Endodermal cell (in vitro differentiated cells): ENCODE measurements around the gene NTRK3. TPM values are rescaled to one million over a fixed set of nuclear protein-coding genes. Genes with fewer than 3 reads are reported as not detected.

Experiments used
- DNase-seq: peaks from one replicate; pipeline ENCODE4 v3.0.0-alpha.2; 2017
- H3K27ac ChIP-seq: 2 replicates; pipeline ENCODE4 v1.5.1; 2013; ENCODE audit warnings: mild to moderate bottlenecking, low read depth, low read length, moderate library complexity
- H3K27me3 ChIP-seq: 2 replicates; pipeline ENCODE4 v1.6.1; 2013; ENCODE audit warnings: mild to moderate bottlenecking, low read length, moderate library complexity; ENCODE audit not compliant: insufficient read depth, control insufficient read depth, poor library complexity, severe bottlenecking
- H3K36me3 ChIP-seq: 2 replicates; pipeline ENCODE4 v1.7.0; 2013; ENCODE audit warnings: mild to moderate bottlenecking, low read length, moderate library complexity; ENCODE audit not compliant: control insufficient read depth, insufficient read depth
- H3K4me1 ChIP-seq: one replicate; pipeline ENCODE4 v1.7.0; 2013; ENCODE audit warnings: low read length; ENCODE audit not compliant: control insufficient read depth, insufficient read depth
- H3K4me3 ChIP-seq: 2 replicates; pipeline ENCODE4 v1.5.1; 2013; ENCODE audit warnings: mild to moderate bottlenecking, low read length, moderate library complexity
- H3K9ac ChIP-seq: 2 replicates; pipeline ENCODE4 v1.6.1; 2013; ENCODE audit warnings: mild to moderate bottlenecking, low read length, moderate library complexity; ENCODE audit not compliant: poor library complexity, severe bottlenecking; ENCODE audit errors: extremely low read depth
- H3K9me3 ChIP-seq: 2 replicates; pipeline ENCODE4 v1.6.1; 2013; ENCODE audit warnings: mild to moderate bottlenecking, low read length, moderate library complexity; ENCODE audit not compliant: control insufficient read depth
- H3K27ac Mint-ChIP-seq: 2 replicates; pipeline ENCODE4 v1.8.0; 2020; ENCODE audit warnings: mixed read lengths
- H3K27me3 Mint-ChIP-seq: 2 replicates; pipeline ENCODE4 v1.8.0; 2021; ENCODE audit warnings: mild to moderate bottlenecking, mixed read lengths; ENCODE audit not compliant: insufficient read depth
- H3K36me3 Mint-ChIP-seq: 2 replicates; pipeline ENCODE4 v1.8.0; 2020; ENCODE audit warnings: low read depth, mixed read lengths
- H3K4me1 Mint-ChIP-seq: 2 replicates; pipeline ENCODE4 v1.8.0; 2020; ENCODE audit warnings: mixed read lengths
- H3K4me3 Mint-ChIP-seq: 2 replicates; pipeline ENCODE4 v1.8.0; 2020; ENCODE audit warnings: mild to moderate bottlenecking, moderate library complexity, mixed read lengths
- H3K9me3 Mint-ChIP-seq: 2 replicates; pipeline ENCODE4 v1.8.0; 2020; ENCODE audit warnings: mild to moderate bottlenecking, mixed read lengths
- CTCF ChIP-seq: fragments of 200-600 bp; sonication (generic); conservative IDR thresholded peaks from 2 replicates; pipeline ENCODE4 v1.5.0; 2021; ENCODE audit warnings: antibody characterized with exemption, mild to moderate bottlenecking
- WGBS, 2 experiments: methylation state at CpG; one replicate each; pipeline versions ENCODE4 v1.1.5 to v1.1.7; 2013; ENCODE audit warnings: missing lambda C conversion rate in 2 of 2, mixed read lengths in 1 of 2; ENCODE audit not compliant: insufficient coverage in 1 of 2, insufficient read length in 1 of 2; 5-methylcytosine and 5-hydroxymethylcytosine counted together
- total RNA-seq, 2 donors: library from RNA; stranded (reverse); fragmentation: NEBNext Ultra II Directional in 1 of 2; extraction: Animal tissue kit (Norgen Biotek cat#: 25700) in 1 of 2; gene quantifications; 2 replicates in 1 of 2; 3 replicates in 1 of 2; pipeline ENCODE4 v1.2.1, GENCODE V29; 2021

Gene NTRK3
- total RNA-seq, 2 donors from 2014 or later = 0.11 to 0.86 TPM

GRCh38 chr15:88252441-88252840 lies 4.1 kb downstream of the NTRK3 start:
- Histone ChIP-seq H3K9me3 (no peaks in the 10 kb centered on the region), H3K27ac (no peak overlapping the region), H3K4me1 (peaks cover 3% of the 10 kb centered on the region), H3K9ac (no peak overlapping the region), H3K36me3 (no peaks in the 10 kb centered on the region), H3K4me3 (no peak overlapping the region), H3K27me3 (peaks cover 94% of the 10 kb centered on the region)
- Mint-ChIP-seq H3K9me3 (no peaks in the 10 kb centered on the region), H3K4me3 (no peak overlapping the region), H3K27ac (no peak overlapping the region), H3K4me1 (peaks cover 12% of the 10 kb centered on the region), H3K27me3 (peaks cover 93% of the 10 kb centered on the region), H3K36me3 (no peaks in the 10 kb centered on the region)
- 93 to 94% methylated on average over 3 to 7 of the region's 7 CpGs for WGBS, 2 experiments
- no peak for TF ChIP-seq CTCF
- no peak for DNase-seq

GRCh38 chr15:88250826-88251225 lies 5.7 kb downstream of the NTRK3 start:
- Histone ChIP-seq H3K4me1 (peaks cover 3% of the 10 kb centered on the region), H3K27ac (no peak overlapping the region), H3K9me3 (no peaks in the 10 kb centered on the region), H3K9ac (no peak overlapping the region), H3K27me3 (peaks cover 96% of the 10 kb centered on the region), H3K4me3 (no peak overlapping the region), H3K36me3 (no peaks in the 10 kb centered on the region)
- Mint-ChIP-seq H3K4me3 (no peak overlapping the region), H3K4me1 (peaks cover 14% of the 10 kb centered on the region), H3K36me3 (no peaks in the 10 kb centered on the region), H3K27ac (no peak overlapping the region), H3K27me3 (peaks cover 96% of the 10 kb centered on the region), H3K9me3 (no peaks in the 10 kb centered on the region)
- WGBS, 2 experiments = 85 to 88% methylated on average over 1 of the region's 1 CpG
- DNase-seq = no peak
- no peak for TF ChIP-seq CTCF

- H3K4me3 ChIP-seq = no peak overlapping the region
- H3K27me3 ChIP-seq = peaks cover 89% of the 10 kb centered on the region
- H3K36me3 Mint-ChIP-seq = no peaks in the 10 kb centered on the region
- no peaks in the 10 kb centered on the region for H3K36me3 ChIP-seq
- no peak for DNase-seq
- no peak overlapping the region for H3K27ac ChIP-seq
- no peak overlapping the region for H3K9ac ChIP-seq
- H3K4me1 ChIP-seq = no peaks in the 10 kb centered on the region
- no peaks in the 10 kb centered on the region for H3K9me3 Mint-ChIP-seq
- peaks cover 8% of the 10 kb centered on the region for H3K4me1 Mint-ChIP-seq
- H3K27ac Mint-ChIP-seq = no peak overlapping the region
- H3K4me3 Mint-ChIP-seq = no peak overlapping the region
- peaks cover 90% of the 10 kb centered on the region for H3K27me3 Mint-ChIP-seq
- no peak for TF ChIP-seq CTCF
- no peaks in the 10 kb centered on the region for H3K9me3 ChIP-seq
- WGBS, 2 experiments = 93 to 95% methylated on average over 2 to 6 of the region's 6 CpGs
Measured at GRCh38 chr15:88249220-88249619, 7.3 kb downstream of the NTRK3 start.
